ENCODE measurements around the gene HFM1.

DNA sequence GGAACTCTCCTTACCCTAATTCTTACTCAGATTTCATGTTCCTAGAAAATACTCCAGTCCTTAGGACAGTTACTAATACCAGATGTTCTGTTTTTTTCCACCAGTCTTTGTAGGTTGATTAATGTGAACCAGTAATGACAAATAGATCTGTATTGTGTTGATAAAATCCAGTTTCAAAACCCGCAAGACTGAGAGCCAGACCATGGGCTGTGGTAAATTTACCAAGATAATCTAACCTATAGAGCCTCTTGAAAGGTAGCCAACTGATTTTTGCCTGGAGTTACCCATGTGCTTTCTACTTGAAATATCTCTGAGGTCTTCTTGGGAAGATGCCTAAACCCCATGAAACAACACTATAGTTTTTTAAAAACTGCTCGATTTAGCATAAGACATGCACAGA, 49.5 kb upstream of the HFM1 start:
- TF ChIP-seq, protein P1, sequence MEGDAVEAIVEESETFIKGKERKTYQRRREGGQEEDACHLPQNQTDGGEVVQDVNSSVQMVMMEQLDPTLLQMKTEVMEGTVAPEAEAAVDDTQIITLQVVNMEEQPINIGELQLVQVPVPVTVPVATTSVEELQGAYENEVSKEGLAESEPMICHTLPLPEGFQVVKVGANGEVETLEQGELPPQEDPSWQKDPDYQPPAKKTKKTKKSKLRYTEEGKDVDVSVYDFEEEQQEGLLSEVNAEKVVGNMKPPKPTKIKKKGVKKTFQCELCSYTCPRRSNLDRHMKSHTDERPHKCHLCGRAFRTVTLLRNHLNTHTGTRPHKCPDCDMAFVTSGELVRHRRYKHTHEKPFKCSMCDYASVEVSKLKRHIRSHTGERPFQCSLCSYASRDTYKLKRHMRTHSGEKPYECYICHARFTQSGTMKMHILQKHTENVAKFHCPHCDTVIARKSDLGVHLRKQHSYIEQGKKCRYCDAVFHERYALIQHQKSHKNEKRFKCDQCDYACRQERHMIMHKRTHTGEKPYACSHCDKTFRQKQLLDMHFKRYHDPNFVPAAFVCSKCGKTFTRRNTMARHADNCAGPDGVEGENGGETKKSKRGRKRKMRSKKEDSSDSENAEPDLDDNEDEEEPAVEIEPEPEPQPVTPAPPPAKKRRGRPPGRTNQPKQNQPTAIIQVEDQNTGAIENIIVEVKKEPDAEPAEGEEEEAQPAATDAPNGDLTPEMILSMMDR (IDR thresholded peaks at IDR 0.05) = no peak
- no peak for TF ChIP-seq TCF7L2 (IDR thresholded peaks at IDR 0.05; ENCODE audit: low read depth, low read length)
- TF ChIP-seq SIN3A (IDR thresholded peaks at IDR 0.05; ENCODE audit: borderline replicate concordance, insufficient read depth, low read depth, low read length) = no peak
